ENCODE measurements around the gene ASIC1. TPM values are rescaled to one million over a fixed set of nuclear protein-coding genes. Genes with fewer than 3 reads are reported as not detected.

The ASIC1 gene
- total and polyA plus RNA-seq, 2 of the 13 experiments (the other 11 are each of a cell fraction or from before 2014, with no cell fraction given): 0.44 to 1.5 TPM

DNA sequence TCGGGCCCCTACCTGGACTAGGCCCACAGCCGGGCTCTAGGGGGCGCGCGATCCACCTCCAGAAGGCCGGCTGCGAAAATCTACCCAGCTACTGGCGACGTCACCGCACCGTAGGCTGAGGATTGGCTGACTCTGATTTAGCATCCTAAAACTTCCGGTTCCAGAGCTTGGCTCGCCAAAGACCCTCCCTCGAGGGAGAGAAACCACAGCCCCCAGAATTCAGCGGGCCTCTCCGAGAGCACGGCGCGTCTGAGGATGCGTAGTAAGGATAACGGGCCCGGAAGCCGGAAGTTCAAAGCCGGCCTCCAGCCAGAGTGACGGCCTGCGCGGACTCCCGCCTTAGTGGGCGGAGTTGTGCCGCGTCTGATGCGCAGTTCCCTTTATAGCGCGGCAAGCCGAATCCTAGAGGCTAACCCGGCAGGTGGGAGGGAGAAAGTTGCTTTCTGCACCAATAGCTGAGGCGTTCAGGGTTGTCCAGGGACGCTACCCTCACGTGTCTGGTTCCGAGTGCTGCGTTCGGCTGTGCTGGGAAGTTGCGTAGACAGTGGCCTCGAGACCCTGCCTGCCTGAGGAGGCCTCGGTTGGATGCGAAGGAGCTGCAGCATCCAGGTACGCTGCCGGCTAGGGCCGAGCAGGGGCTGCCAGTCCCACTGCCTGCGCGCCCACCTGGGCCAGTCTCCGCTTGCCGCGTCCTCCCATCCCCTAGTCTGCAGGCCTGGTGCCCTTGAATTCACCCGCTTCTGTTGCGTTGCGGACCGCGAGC is 54.5 kb downstream of the ASIC1 start, which contains the start of gene COX14 (continued):
- TF ChIP-seq, protein P1, sequence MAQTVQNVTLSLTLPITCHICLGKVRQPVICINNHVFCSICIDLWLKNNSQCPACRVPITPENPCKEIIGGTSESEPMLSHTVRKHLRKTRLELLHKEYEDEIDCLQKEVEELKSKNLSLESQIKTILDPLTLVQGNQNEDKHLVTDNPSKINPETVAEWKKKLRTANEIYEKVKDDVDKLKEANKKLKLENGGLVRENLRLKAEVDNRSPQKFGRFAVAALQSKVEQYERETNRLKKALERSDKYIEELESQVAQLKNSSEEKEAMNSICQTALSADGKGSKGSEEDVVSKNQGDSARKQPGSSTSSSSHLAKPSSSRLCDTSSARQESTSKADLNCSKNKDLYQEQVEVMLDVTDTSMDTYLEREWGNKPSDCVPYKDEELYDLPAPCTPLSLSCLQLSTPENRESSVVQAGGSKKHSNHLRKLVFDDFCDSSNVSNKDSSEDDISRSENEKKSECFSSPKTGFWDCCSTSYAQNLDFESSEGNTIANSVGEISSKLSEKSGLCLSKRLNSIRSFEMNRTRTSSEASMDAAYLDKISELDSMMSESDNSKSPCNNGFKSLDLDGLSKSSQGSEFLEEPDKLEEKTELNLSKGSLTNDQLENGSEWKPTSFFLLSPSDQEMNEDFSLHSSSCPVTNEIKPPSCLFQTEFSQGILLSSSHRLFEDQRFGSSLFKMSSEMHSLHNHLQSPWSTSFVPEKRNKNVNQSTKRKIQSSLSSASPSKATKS (CRISPR knock-in tag; IDR thresholded peaks at IDR 0.05): no peak
- TF ChIP-seq JUNB (CRISPR knock-in tag; IDR thresholded peaks at IDR 0.05; ENCODE audit: borderline replicate concordance): no peak
- no peak for TF ChIP-seq ATM (IDR thresholded peaks at IDR 0.05; ENCODE audit: borderline replicate concordance)
- TF ChIP-seq, protein P2, sequence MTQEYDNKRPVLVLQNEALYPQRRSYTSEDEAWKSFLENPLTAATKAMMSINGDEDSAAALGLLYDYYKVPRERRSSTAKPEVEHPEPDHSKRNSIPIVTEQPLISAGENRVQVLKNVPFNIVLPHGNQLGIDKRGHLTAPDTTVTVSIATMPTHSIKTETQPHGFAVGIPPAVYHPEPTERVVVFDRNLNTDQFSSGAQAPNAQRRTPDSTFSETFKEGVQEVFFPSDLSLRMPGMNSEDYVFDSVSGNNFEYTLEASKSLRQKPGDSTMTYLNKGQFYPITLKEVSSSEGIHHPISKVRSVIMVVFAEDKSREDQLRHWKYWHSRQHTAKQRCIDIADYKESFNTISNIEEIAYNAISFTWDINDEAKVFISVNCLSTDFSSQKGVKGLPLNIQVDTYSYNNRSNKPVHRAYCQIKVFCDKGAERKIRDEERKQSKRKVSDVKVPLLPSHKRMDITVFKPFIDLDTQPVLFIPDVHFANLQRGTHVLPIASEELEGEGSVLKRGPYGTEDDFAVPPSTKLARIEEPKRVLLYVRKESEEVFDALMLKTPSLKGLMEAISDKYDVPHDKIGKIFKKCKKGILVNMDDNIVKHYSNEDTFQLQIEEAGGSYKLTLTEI (CRISPR knock-in tag; conservative IDR thresholded peaks at IDR 0.05): no peak
- peak; percentile 65; the same call in 1 of the 2 replicates for TF ChIP-seq ZNF160 (CRISPR knock-in tag; IDR thresholded peaks at IDR 0.05)
- TF ChIP-seq, protein P3, sequence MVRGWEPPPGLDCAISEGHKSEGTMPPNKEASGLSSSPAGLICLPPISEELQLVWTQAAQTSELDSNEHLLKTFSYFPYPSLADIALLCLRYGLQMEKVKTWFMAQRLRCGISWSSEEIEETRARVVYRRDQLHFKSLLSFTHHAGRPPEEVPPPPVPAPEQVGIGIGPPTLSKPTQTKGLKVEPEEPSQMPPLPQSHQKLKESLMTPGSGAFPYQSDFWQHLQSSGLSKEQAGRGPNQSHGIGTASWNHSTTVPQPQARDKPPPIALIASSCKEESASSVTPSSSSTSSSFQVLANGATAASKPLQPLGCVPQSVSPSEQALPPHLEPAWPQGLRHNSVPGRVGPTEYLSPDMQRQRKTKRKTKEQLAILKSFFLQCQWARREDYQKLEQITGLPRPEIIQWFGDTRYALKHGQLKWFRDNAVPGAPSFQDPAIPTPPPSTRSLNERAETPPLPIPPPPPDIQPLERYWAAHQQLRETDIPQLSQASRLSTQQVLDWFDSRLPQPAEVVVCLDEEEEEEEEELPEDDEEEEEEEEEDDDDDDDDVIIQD (CRISPR knock-in tag; IDR thresholded peaks at IDR 0.05; ENCODE audit: low read depth): 0 out of 2 replicates have a peak, but pooled peaks have one; percentile 15
- peak; percentile 74; the same call in 1 of the 2 replicates for TF ChIP-seq PITX1 (CRISPR knock-in tag; IDR thresholded peaks at IDR 0.05)
- TF ChIP-seq ESRRA (CRISPR knock-in tag; IDR thresholded peaks at IDR 0.05; ENCODE audit: low read depth): 0 out of 2 replicates have a peak, but pooled peaks have one; percentile 61
- TF ChIP-seq ZMYM2 (CRISPR knock-in tag; IDR thresholded peaks at IDR 0.05): no peak
- no peak for TF ChIP-seq PPARG (CRISPR knock-in tag; conservative IDR thresholded peaks at IDR 0.05)
- TF ChIP-seq ZIK1 (CRISPR knock-in tag; IDR thresholded peaks at IDR 0.05; ENCODE audit: borderline replicate concordance, low read depth): peak; percentile 94; the same call in 1 of the 2 replicates
- peak; percentile 64; the same call in 1 of the 2 replicates for TF ChIP-seq ZNF788 (CRISPR knock-in tag; IDR thresholded peaks at IDR 0.05; ENCODE audit: borderline replicate concordance)
- peak; percentile 77; the same call in 1 of the 2 replicates for TF ChIP-seq RNF2 (conservative IDR thresholded peaks at IDR 0.05; ENCODE audit: low read depth)
- no peak for TF ChIP-seq MEIS2 (CRISPR knock-in tag; IDR thresholded peaks at IDR 0.05)
- TF ChIP-seq, protein P4, sequence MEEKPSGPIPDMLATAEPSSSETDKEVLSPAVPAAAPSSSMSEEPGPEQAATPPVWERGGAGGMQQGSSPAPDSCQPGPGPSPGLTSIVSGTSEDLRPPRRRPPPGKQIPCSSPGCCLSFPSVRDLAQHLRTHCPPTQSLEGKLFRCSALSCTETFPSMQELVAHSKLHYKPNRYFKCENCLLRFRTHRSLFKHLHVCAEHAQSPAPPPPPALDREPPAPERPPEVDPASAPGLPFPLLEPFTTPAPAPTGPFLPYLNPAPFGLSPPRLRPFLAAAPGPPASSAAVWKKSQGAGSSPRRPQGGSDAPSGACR (CRISPR knock-in tag; IDR thresholded peaks at IDR 0.05): no peak; the same call in 1 of the 2 replicates
- TF ChIP-seq ZNF296 (CRISPR knock-in tag; conservative IDR thresholded peaks at IDR 0.05): no peak
- TF ChIP-seq ZNF260 (CRISPR knock-in tag; IDR thresholded peaks at IDR 0.05; ENCODE audit: borderline replicate concordance, low read depth): no peak
- TF ChIP-seq ZNF256 (CRISPR knock-in tag; conservative IDR thresholded peaks at IDR 0.05): 0 out of 2 replicates have a peak, but pooled peaks have one; percentile 44
- no peak; the same call in 1 of the 2 replicates for TF ChIP-seq ETV5 (CRISPR knock-in tag; IDR thresholded peaks at IDR 0.05; ENCODE audit: borderline replicate concordance)

All from HepG2 (cell line).